Psoas muscle (tissue), 7 donors: ENCODE results near the gene ARHGEF10L. TPM values are rescaled to one million over a fixed set of nuclear protein-coding genes. Genes with fewer than 3 reads are reported as not detected.

ENCODE experiments used
- polyA plus RNA-seq, 3 donors: library from polyadenylated mRNA; stranded (reverse); fragments of 200-250 nt; gene quantifications; one replicate each; pipeline ENCODE4 v1.2.3, GENCODE V29; 2013
- total RNA-seq, 4 donors: library from RNA; stranded (reverse); fragmentation: NEBNext Ultra II Directional in 2 of 4; extraction: Animal tissue kit (Norgen Biotek cat#: 25700) in 2 of 4; gene quantifications; one replicate each; pipeline versions ENCODE4 v1.2.1 to v1.2.4, GENCODE V29; 2021 to 2023
- donor health status: healthy with polysubstance abuse.
- donor health status: DM: no; HTN: no; CAD: no; lungs with moderate emphysema.
- donor health status: Bipolar disorder and iron deficiency.
- donor health status: healthy.
- donor health status: DM: no; HTN: no; CAD: no.
- donor health status: DM: no; HTN: no; CAD: no.
- donor health status: DM: yes; HTN: yes; CAD: no.

Gene ARHGEF10L
- total and polyA plus RNA-seq, 7 donors: 18.8 to 108 (median 37.1) TPM

Other genes with a start within 250 kb of the ARHGEF10L start
- under 1 TPM in 2 of 4 donors, not detected in 2; 0.54 to 0.58 TPM for gene PADI4, start 231.5 kb upstream of the ARHGEF10L start, total RNA-seq
- under 1 TPM in 1 of 3 donors, not detected in 2; 0.52 TPM for gene PADI4, start 231.5 kb upstream of the ARHGEF10L start, polyA plus RNA-seq
- gene PADI6, start 167.5 kb upstream of the ARHGEF10L start, total RNA-seq: not detected
- gene PADI6, start 167.5 kb upstream of the ARHGEF10L start, polyA plus RNA-seq: under 1 TPM in 1 of 3 donors, not detected in 2; 0.04 TPM
- 10 to 100 TPM in 3 of 4 donors, 1 to 10 TPM in 1; 9.4 to 18.7 (median 12.1) TPM for gene RCC2, start 100.0 kb upstream of the ARHGEF10L start, total RNA-seq
- gene RCC2, start 100.0 kb upstream of the ARHGEF10L start, polyA plus RNA-seq: 10 to 100 TPM in 1 of 3 donors, 1 to 10 TPM in 2; 6.8 to 12.3 (median 8.3) TPM
- not detected for gene ACTL8, start 215.6 kb downstream of the ARHGEF10L start, total RNA-seq
- not detected for gene ACTL8, start 215.6 kb downstream of the ARHGEF10L start, polyA plus RNA-seq